HEK293 (cell line): ENCODE measurements around the gene PI3.
"Not testable (repeated sequence)": the region's sequence is repeated elsewhere in the genome, so short reads cannot be mapped to it uniquely, and the experiment has no call there.

ENCODE experiments used
- CTCF ChIA-PET: fragments of 350-600 bp; formaldehyde crosslinking; extraction: SDS; loops from one replicate; lab custom pipeline; 2021; ENCODE audit warnings: antibody characterized with exemption; lab: Yijun Ruan, JAX
- POLR2A ChIA-PET: fragments of 300-600 bp; formaldehyde crosslinking; extraction: SDS; loops from one replicate; lab custom pipeline; 2020; ENCODE audit warnings: antibody characterized with exemption, inconsistent platforms; lab: Yijun Ruan, JAX
- H3K27ac ChIP-seq: fragments of 200-500 bp; sonication (Bioruptor generic); 2 replicates; pipeline ENCODE4 v1.5.1; 2014; ENCODE audit warnings: low read depth, low read length, control low read depth, inconsistent platforms; ENCODE audit errors: extremely low read depth
- H3K36me3 ChIP-seq, 2 experiments: fragments of 200-500 bp in 1 of 2; sonication (Bioruptor generic) in 1 of 2; 1 replicate in 1 of 2; 2 replicates in 1 of 2; pipeline ENCODE4 v1.5.1; 2014 to 2017; ENCODE audit warnings: inconsistent platforms in 2 of 2, low read length in 2 of 2; ENCODE audit not compliant: control insufficient read depth in 2 of 2, insufficient read depth in 1 of 2
- H3K4me1 ChIP-seq: fragments of 200-500 bp; sonication (Bioruptor generic); 2 replicates; pipeline ENCODE4 v1.5.1; 2014; ENCODE audit warnings: mild to moderate bottlenecking, low read length, inconsistent platforms; ENCODE audit not compliant: control insufficient read depth, insufficient read depth
- H3K4me3 ChIP-seq: 2 replicates; pipeline ENCODE4 v1.5.1; 2011; ENCODE audit warnings: low read depth, mild to moderate bottlenecking, control low read depth, low read length, moderate library complexity
- H3K9me3 ChIP-seq: fragments of 200-500 bp; sonication (Bioruptor generic); 2 replicates; pipeline ENCODE4 v1.5.1; 2014; ENCODE audit warnings: low read depth, low read length, inconsistent platforms; ENCODE audit not compliant: control insufficient read depth, insufficient read depth
- GLI2 ChIP-seq: fragments of 450-650 bp; formaldehyde crosslinking; IDR thresholded peaks from 2 replicates; pipeline ENCODE4; 2017; ENCODE audit warnings: missing biosample characterization, missing genetic modification characterization, low read depth, borderline replicate concordance
- GLIS1 ChIP-seq: fragments of 450-650 bp; formaldehyde crosslinking; IDR thresholded peaks from 2 replicates; pipeline ENCODE4 v1.5.1; 2016; ENCODE audit warnings: missing biosample characterization, missing genetic modification characterization
- KLF10 ChIP-seq: fragments of 450-650 bp; IDR thresholded peaks from 2 replicates; pipeline ENCODE4 v1.5.1; 2018; ENCODE audit warnings: missing biosample characterization, mild to moderate bottlenecking, missing genetic modification characterization
- SETDB1 ChIP-seq: IDR thresholded peaks from one replicate; pipeline ENCODE4 v1.6.1; 2017; ENCODE audit warnings: mild to moderate bottlenecking, low read length, moderate library complexity, mixed read lengths; ENCODE audit not compliant: insufficient read length
- ZBTB8A ChIP-seq: fragments of 450-650 bp; formaldehyde crosslinking; IDR thresholded peaks from 2 replicates; pipeline ENCODE4 v1.5.1; 2016; ENCODE audit warnings: missing biosample characterization, missing genetic modification characterization
- ZFHX2 ChIP-seq: fragments of 450-650 bp; formaldehyde crosslinking; conservative IDR thresholded peaks from 2 replicates; pipeline ENCODE4 v1.5.1; 2016; ENCODE audit warnings: missing biosample characterization, missing genetic modification characterization
- ZNF157 ChIP-seq: fragments of 450-650 bp; formaldehyde crosslinking; IDR thresholded peaks from 2 replicates; pipeline ENCODE4 v1.5.1; 2016; ENCODE audit warnings: missing biosample characterization, missing genetic modification characterization
- ZNF2 ChIP-seq: fragments of 450-650 bp; formaldehyde crosslinking; IDR thresholded peaks from 2 replicates; pipeline ENCODE4 v1.5.1; 2016; ENCODE audit warnings: missing biosample characterization, missing genetic modification characterization
- ZNF248 ChIP-seq: fragments of 450-650 bp; formaldehyde crosslinking; IDR thresholded peaks from 2 replicates; pipeline ENCODE4 v1.5.1; 2017; ENCODE audit warnings: missing biosample characterization, missing genetic modification characterization
- ZNF366 ChIP-seq: fragments of 450-650 bp; formaldehyde crosslinking; conservative IDR thresholded peaks from 2 replicates; pipeline ENCODE4 v1.5.1; 2016; ENCODE audit warnings: missing biosample characterization, missing genetic modification characterization
- ZNF654 ChIP-seq: fragments of 450-650 bp; formaldehyde crosslinking; IDR thresholded peaks from 2 replicates; pipeline ENCODE4 v1.5.1; 2016; ENCODE audit warnings: low read depth, missing biosample characterization, missing genetic modification characterization
- ZNF747 ChIP-seq: fragments of 450-650 bp; formaldehyde crosslinking; IDR thresholded peaks from 2 replicates; pipeline ENCODE4 v1.5.1; 2016; ENCODE audit warnings: missing biosample characterization, missing genetic modification characterization
- ZNF792 ChIP-seq: fragments of 450-650 bp; formaldehyde crosslinking; IDR thresholded peaks from 2 replicates; pipeline ENCODE4 v1.5.1; 2016; ENCODE audit warnings: missing biosample characterization, missing genetic modification characterization
- ZNF837 ChIP-seq: fragments of 450-650 bp; formaldehyde crosslinking; IDR thresholded peaks from 2 replicates; pipeline ENCODE4 v1.5.1; 2016; ENCODE audit warnings: missing biosample characterization, missing genetic modification characterization
- TF ChIP-seq, protein P1 (sequence below): fragments of 450-650 bp; formaldehyde crosslinking; IDR thresholded peaks from 2 replicates; pipeline ENCODE4 v1.5.1; 2016; ENCODE audit warnings: missing biosample characterization, missing genetic modification characterization
- TF ChIP-seq, protein P2 (sequence below): fragments of 450-650 bp; formaldehyde crosslinking; IDR thresholded peaks from 2 replicates; pipeline ENCODE4 v1.5.1; 2016; ENCODE audit warnings: missing biosample characterization, missing genetic modification characterization
- TF ChIP-seq, protein P3 (sequence below): fragments of 450-650 bp; IDR thresholded peaks from 2 replicates; pipeline ENCODE4 v1.5.1; 2018; ENCODE audit warnings: missing biosample characterization, mild to moderate bottlenecking, missing genetic modification characterization

The PI3 gene

DNA sequence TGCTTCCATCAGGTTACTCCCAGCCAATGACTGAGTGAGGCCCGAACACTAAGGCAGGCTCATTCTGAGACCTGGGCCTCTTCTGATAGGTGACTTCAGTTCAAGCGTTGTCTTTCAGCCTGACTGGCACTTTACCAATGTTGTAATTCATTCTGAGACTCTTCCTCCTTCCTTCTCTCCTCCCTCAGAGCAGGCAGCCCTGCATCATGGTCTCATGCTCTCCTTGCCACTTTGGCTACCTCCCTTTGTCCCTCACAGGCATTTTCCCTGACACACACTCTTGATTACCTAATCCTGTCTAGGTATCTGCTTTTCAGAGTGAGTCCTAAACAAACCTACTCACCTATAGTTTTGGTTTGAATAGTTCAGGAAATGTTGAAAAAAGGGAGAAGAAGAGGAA lies 37.8 kb upstream of the PI3 start:
- H3K4me3 ChIP-seq = no peak overlapping the region
- no peak overlapping the region for H3K27ac ChIP-seq
- ChIA-PET POLR2A (no interaction called here), CTCF (interaction anchor here (0.9 to 1.0 kb wide), 2 partner anchors 154 to 157 kb away, joined by 3 to 4 read pairs; no protein-coding TSS in a partner anchor)
- H3K4me1 ChIP-seq = no peaks in the 10 kb centered on the region
- H3K36me3 ChIP-seq = no peaks in the 10 kb centered on the region
- TF ChIP-seq ZNF747 (tag by site-specific recombination) = no peak
- H3K9me3 ChIP-seq = no peaks in the 10 kb centered on the region

DNA sequence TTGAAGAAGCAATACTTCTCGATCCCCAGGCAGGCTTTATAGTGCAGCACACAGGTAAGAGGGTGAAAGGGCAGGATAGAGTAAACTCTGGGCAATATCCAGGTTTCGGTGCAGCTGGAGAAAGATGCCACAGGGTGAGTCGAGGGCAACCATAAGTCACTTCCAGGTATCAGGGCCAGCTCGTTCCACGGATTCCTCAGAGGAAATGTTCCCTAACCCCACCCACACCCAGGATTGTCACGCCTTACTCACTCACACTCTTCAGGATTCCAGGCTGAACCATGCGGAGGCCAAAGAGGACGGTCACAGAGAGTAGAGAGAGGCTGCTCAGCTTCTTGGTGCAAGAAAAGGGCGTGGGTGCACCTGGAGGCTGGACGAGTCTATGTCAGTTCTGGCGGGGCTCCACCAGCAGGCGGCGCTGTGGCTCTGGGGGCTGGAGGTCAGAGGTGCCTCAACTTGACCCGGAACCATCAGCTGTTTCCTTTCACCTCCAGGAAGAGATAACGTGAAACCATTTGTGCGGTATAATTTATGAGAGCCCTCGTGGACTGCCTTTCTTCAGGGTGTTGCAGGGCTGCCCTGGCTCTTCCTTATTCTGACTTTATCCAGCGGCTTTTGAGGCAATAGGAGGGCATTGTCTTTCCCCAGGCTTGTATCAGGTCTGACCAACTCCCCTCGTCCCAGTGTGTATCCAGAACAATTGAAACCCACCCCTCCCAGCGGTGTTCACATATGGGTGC lies 36.0 kb upstream of the PI3 start:
- POLR2A ChIA-PET = no interaction called here

DNA sequence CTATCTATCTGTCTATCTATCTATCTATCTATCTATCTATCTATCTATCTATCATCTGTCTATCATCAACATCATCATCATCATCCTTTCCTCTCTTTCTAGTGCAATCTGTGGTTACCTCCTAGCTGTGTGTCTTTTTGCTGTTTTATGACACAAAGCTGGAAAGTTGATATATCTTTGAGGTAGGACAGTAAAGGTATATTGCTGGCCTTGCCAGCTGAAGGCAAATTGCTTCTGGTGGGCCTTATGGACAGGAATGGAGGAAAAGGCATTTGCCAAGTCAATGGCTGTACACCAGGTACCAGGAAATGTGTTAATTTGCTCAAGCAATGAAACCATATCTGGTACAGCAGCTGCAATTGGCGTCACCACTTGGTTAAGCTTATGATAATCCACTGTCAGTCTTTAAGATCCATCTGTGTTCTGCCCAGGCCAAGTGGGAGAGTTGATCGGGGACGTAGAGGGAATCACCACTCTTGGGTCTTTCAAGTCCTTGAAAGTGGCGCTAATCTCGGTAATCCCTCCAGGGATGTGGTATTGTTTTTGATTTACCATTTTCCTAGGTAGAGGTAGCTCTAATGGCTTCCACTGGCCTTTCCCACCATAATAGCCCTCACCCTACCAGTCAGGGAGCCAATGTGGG lies 34.8 kb upstream of the PI3 start:
- not testable (repeated sequence) for H3K9me3 ChIP-seq, H3K36me3 ChIP-seq, H3K4me3 ChIP-seq, H3K27ac ChIP-seq, H3K4me1 ChIP-seq
- CTCF ChIA-PET = interaction anchor here (0.6 to 3.2 kb wide), 28 partner anchors 9 to 845 kb away, joined by 3 to 55 read pairs (median 4); partner anchors contain the start of gene SEMG2
- peak; percentile 93 for TF ChIP-seq ZNF157 (tag by site-specific recombination)
- POLR2A ChIA-PET = interaction anchor here (0.6 kb wide), 1 partner anchor 1267 kb away, joined by 4 read pairs; the partner anchor contains the start of gene ELMO2

More for the DNA sequence above, 36.0 kb upstream of the PI3 start:
- no peak overlapping the region for H3K27ac ChIP-seq
- no peaks in the 10 kb centered on the region for H3K9me3 ChIP-seq
- CTCF ChIA-PET = interaction anchor here (0.6 to 3.2 kb wide), 40 partner anchors 8 to 632 kb away, joined by 3 to 55 read pairs (median 4); partner anchors contain the start of genes SEMG1 and SEMG2
- TF ChIP-seq, protein P1, sequence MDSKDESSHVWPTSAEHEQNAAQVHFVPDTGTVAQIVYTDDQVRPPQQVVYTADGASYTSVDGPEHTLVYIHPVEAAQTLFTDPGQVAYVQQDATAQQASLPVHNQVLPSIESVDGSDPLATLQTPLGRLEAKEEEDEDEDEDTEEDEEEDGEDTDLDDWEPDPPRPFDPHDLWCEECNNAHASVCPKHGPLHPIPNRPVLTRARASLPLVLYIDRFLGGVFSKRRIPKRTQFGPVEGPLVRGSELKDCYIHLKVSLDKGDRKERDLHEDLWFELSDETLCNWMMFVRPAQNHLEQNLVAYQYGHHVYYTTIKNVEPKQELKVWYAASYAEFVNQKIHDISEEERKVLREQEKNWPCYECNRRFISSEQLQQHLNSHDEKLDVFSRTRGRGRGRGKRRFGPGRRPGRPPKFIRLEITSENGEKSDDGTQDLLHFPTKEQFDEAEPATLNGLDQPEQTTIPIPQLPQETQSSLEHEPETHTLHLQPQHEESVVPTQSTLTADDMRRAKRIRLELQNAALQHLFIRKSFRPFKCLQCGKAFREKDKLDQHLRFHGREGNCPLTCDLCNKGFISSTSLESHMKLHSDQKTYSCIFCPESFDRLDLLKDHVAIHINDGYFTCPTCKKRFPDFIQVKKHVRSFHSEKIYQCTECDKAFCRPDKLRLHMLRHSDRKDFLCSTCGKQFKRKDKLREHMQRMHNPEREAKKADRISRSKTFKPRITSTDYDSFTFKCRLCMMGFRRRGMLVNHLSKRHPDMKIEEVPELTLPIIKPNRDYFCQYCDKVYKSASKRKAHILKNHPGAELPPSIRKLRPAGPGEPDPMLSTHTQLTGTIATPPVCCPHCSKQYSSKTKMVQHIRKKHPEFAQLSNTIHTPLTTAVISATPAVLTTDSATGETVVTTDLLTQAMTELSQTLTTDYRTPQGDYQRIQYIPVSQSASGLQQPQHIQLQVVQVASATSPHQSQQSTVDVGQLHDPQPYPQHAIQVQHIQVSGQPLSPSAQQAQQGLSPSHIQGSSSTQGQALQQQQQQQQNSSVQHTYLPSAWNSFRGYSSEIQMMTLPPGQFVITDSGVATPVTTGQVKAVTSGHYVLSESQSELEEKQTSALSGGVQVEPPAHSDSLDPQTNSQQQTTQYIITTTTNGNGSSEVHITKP (tag by site-specific recombination) = peak; percentile 19; the same call in 1 of the 2 replicates
- no peak for TF ChIP-seq GLI2 (tag by site-specific recombination)
- TF ChIP-seq SETDB1 = peak; percentile 45
- TF ChIP-seq, protein P2, sequence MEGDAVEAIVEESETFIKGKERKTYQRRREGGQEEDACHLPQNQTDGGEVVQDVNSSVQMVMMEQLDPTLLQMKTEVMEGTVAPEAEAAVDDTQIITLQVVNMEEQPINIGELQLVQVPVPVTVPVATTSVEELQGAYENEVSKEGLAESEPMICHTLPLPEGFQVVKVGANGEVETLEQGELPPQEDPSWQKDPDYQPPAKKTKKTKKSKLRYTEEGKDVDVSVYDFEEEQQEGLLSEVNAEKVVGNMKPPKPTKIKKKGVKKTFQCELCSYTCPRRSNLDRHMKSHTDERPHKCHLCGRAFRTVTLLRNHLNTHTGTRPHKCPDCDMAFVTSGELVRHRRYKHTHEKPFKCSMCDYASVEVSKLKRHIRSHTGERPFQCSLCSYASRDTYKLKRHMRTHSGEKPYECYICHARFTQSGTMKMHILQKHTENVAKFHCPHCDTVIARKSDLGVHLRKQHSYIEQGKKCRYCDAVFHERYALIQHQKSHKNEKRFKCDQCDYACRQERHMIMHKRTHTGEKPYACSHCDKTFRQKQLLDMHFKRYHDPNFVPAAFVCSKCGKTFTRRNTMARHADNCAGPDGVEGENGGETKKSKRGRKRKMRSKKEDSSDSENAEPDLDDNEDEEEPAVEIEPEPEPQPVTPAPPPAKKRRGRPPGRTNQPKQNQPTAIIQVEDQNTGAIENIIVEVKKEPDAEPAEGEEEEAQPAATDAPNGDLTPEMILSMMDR (tag by site-specific recombination) = peak; percentile 39; the same call in 1 of the 2 replicates
- peak; percentile 55 for TF ChIP-seq ZNF654 (tag by site-specific recombination)
- no peak overlapping the region for H3K4me3 ChIP-seq
- no peaks in the 10 kb centered on the region for H3K36me3 ChIP-seq
- no peaks in the 10 kb centered on the region for H3K4me1 ChIP-seq

DNA sequence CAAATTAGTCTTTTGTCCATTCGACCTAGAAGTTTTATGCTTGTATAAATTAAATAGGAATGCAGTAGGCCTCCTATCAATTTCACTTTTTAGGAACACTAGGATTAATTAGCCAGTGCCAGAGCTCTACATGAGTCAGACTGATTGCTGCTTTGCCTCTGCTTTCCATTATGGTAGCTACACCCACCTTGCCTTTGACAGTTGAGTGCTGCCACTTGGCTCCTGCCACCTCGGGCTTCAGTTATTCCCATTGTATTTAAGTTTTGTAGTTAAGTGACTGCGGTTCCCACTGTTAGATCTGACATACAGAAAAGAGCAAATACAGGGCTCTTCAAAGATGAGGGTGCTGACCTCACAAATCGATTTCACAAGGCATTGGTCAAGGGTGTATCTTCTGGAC lies 33.9 kb upstream of the PI3 start:
- H3K36me3 ChIP-seq = no peaks in the 10 kb centered on the region
- no peaks in the 10 kb centered on the region for H3K9me3 ChIP-seq
- ChIA-PET POLR2A (no interaction called here), CTCF (interaction anchor here (0.6 to 3.2 kb wide), 4 partner anchors 96 to 890 kb away, joined by 3 to 55 read pairs (median 14); no protein-coding TSS in a partner anchor)
- no peak overlapping the region for H3K27ac ChIP-seq
- H3K4me3 ChIP-seq = no peak overlapping the region
- H3K4me1 ChIP-seq = no peaks in the 10 kb centered on the region
- no peak for TF ChIP-seq ZNF366 (tag by site-specific recombination)
- TF ChIP-seq ZNF837 (tag by site-specific recombination) = no peak
- TF ChIP-seq ZNF248 = no peak
- TF ChIP-seq KLF10 (tag by site-specific recombination) = no peak
- TF ChIP-seq ZFHX2 = no peak
- TF ChIP-seq, protein P3, sequence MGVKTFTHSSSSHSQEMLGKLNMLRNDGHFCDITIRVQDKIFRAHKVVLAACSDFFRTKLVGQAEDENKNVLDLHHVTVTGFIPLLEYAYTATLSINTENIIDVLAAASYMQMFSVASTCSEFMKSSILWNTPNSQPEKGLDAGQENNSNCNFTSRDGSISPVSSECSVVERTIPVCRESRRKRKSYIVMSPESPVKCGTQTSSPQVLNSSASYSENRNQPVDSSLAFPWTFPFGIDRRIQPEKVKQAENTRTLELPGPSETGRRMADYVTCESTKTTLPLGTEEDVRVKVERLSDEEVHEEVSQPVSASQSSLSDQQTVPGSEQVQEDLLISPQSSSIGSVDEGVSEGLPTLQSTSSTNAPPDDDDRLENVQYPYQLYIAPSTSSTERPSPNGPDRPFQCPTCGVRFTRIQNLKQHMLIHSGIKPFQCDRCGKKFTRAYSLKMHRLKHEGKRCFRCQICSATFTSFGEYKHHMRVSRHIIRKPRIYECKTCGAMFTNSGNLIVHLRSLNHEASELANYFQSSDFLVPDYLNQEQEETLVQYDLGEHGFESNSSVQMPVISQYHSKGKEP (tag by site-specific recombination) = no peak
- no peak for TF ChIP-seq ZNF2
- TF ChIP-seq ZBTB8A = no peak
- no peak for TF ChIP-seq GLIS1
- no peak for TF ChIP-seq ZNF792
